Activated T-cell treated with anti-CD3 and anti-CD28 coated beads for 1 hour (primary cell): ENCODE results near the gene MBOAT2.

ENCODE experiments used
- DNase-seq: peaks from one replicate; pipeline ENCODE4 v3.0.0-alpha.2; 2020; ENCODE audit warnings: low read depth

The MBOAT2 gene

GRCh38 chr2:8819194-8819593 lies 184.3 kb downstream of the MBOAT2 start:
- no peak for DNase-seq

GRCh38 chr2:8817221-8817620 lies 186.3 kb downstream of the MBOAT2 start:
- no peak for DNase-seq

GRCh38 chr2:8806885-8807704 lies 196.4 kb downstream of the MBOAT2 start:
- no peak for DNase-seq

GRCh38 chr2:8805278-8806210 lies 197.9 kb downstream of the MBOAT2 start:
- DNase-seq = no peak

- no peak for DNase-seq
These were observed 199.7 kb downstream of the MBOAT2 start for GRCh38 chr2:8803658-8804379.

- DNase-seq = no peak
These were observed 200.7 kb downstream of the MBOAT2 start for GRCh38 chr2:8802741-8803140.
